ENCODE results near the gene SSH2. TPM values are rescaled to one million over a fixed set of nuclear protein-coding genes. Genes with fewer than 3 reads are reported as not detected.

SSH2 gene
- total and polyA plus RNA-seq, 5 experiments from 2014 or later: 27.1 to 73.9 (median 32.6) TPM

- POLR2A ChIA-PET: interaction anchor here (1.1 to 1.3 kb wide), 2 partner anchors 30 to 54 kb away, joined by 3 to 5 read pairs; partner anchors contain the start of gene ABHD15
- peak overlapping the region in 9 of 10 donors; percentile 31 to 80 (median 62) for H3K4me3 Mint-ChIP-seq
- H3K4me1 Mint-ChIP-seq: peaks cover 19 to 58% (median 56%) of the 10 kb centered on the region in 4 donors
- peaks cover 0 to 2% (median 0%) of the 10 kb centered on the region in 3 donors for H3K36me3 Mint-ChIP-seq
- ATAC-seq: no peak
- H3K9me3 Mint-ChIP-seq: no peaks in the 10 kb centered on the region
- no peak for DNase-seq
- H3K27me3 Mint-ChIP-seq: no peaks in the 10 kb centered on the region
- peak overlapping the region in 2 of 10 donors; percentile 19 to 33 for H3K27ac Mint-ChIP-seq
Observed at GRCh38 chr17:29620779-29621500, 309.1 kb downstream of the SSH2 start.

- ATAC-seq: no peak
- Mint-ChIP-seq H3K27ac (no peak overlapping the region), H3K9me3 (no peaks in the 10 kb centered on the region), H3K4me3 (peak overlapping the region in 2 of 10 donors; percentile 14 to 21), H3K27me3 (no peaks in the 10 kb centered on the region), H3K36me3 (no peaks in the 10 kb centered on the region), H3K4me1 (peaks cover 20 to 60% (median 58%) of the 10 kb centered on the region in 4 donors)
- no peak for DNase-seq
- POLR2A ChIA-PET: interaction anchor here (1.3 kb wide), 1 partner anchor 29 kb away, joined by 3 read pairs; no protein-coding TSS in a partner anchor
Observed at GRCh38 chr17:29620271-29620670, 309.8 kb downstream of the SSH2 start.

GRCh38 chr17:29619251-29619650 is 310.8 kb downstream of the SSH2 start:
- no peak overlapping the region for H3K27ac Mint-ChIP-seq
- no peak for ATAC-seq
- peaks cover 23 to 62% (median 58%) of the 10 kb centered on the region in 4 donors for H3K4me1 Mint-ChIP-seq
- no peaks in the 10 kb centered on the region for H3K9me3 Mint-ChIP-seq
- H3K36me3 Mint-ChIP-seq: no peaks in the 10 kb centered on the region
- no peaks in the 10 kb centered on the region for H3K27me3 Mint-ChIP-seq
- no peak for DNase-seq
- no peak overlapping the region for H3K4me3 Mint-ChIP-seq
- POLR2A ChIA-PET: no interaction called here

- H3K36me3 Mint-ChIP-seq: no peaks in the 10 kb centered on the region
- ATAC-seq: no peak
- H3K4me1 Mint-ChIP-seq: peaks cover 23 to 59% (median 54%) of the 10 kb centered on the region in 4 donors
- no peaks in the 10 kb centered on the region for H3K27me3 Mint-ChIP-seq
- DNase-seq: no peak
- POLR2A ChIA-PET: interaction anchor here (0.5 to 5.9 kb wide), 10 partner anchors 10 to 1695 kb away, joined by 3 to 79 read pairs (median 20); partner anchors contain the start of genes ABHD15, ANKRD13B, EVI2B and GIT1
- H3K4me3 Mint-ChIP-seq: peak overlapping the region in 9 of 10 donors; percentile 12 to 88 (median 32)
- H3K9me3 Mint-ChIP-seq: no peaks in the 10 kb centered on the region
- H3K27ac Mint-ChIP-seq: peak overlapping the region in 1 of 10 donors; percentile 13
Observed at GRCh38 chr17:29618272-29619065, 311.6 kb downstream of the SSH2 start.

GRCh38 chr17:29617481-29618271 is 312.4 kb downstream of the SSH2 start:
- H3K36me3 Mint-ChIP-seq: no peaks in the 10 kb centered on the region
- peak overlapping the region in 9 of 10 donors; percentile 35 to 86 (median 57) for H3K27ac Mint-ChIP-seq
- POLR2A ChIA-PET: interaction anchor here (0.5 to 5.9 kb wide), 20 partner anchors 7 to 1696 kb away, joined by 3 to 79 read pairs (median 6); partner anchors contain the start of genes ABHD15, ANKRD13B, EVI2B and GIT1
- ATAC-seq: peak; percentile 41 to 55
- H3K4me3 Mint-ChIP-seq: peak overlapping the region; percentile 81 to 95 (median 90)
- DNase-seq: peak; percentile 78 to 90 (median 84)
- H3K9me3 Mint-ChIP-seq: no peaks in the 10 kb centered on the region
- H3K27me3 Mint-ChIP-seq: no peaks in the 10 kb centered on the region
- peaks cover 18 to 52% (median 47%) of the 10 kb centered on the region in 4 donors for H3K4me1 Mint-ChIP-seq

- peak; percentile 59 to 71 for ATAC-seq
- peak overlapping the region in 9 of 10 donors; percentile 8 to 86 (median 73) for H3K27ac Mint-ChIP-seq
- no peaks in the 10 kb centered on the region for H3K9me3 Mint-ChIP-seq
- H3K4me1 Mint-ChIP-seq: peaks cover 17 to 50% (median 43%) of the 10 kb centered on the region in 4 donors
- H3K4me3 Mint-ChIP-seq: peak overlapping the region; percentile 81 to 95 (median 90)
- H3K27me3 Mint-ChIP-seq: no peaks in the 10 kb centered on the region
- POLR2A ChIA-PET: interaction anchor here (0.7 to 5.9 kb wide), 19 partner anchors 8 to 889 kb away, joined by 3 to 79 read pairs (median 6); partner anchors contain the start of genes ABHD15, ANKRD13B, GIT1 and NEK8
- peak; percentile 77 to 92 (median 84) for DNase-seq
- H3K36me3 Mint-ChIP-seq: no peaks in the 10 kb centered on the region
Observed at GRCh38 chr17:29617125-29617480, 312.9 kb downstream of the SSH2 start.

- H3K27me3 Mint-ChIP-seq: no peaks in the 10 kb centered on the region
- POLR2A ChIA-PET: interaction anchor here (1.1 to 5.9 kb wide), 16 partner anchors 8 to 322 kb away, joined by 3 to 79 read pairs (median 8); partner anchors contain the start of genes ABHD15, ANKRD13B, GIT1 and NUFIP2
- DNase-seq: peak in 1 of 10 donors; percentile 30
- peak overlapping the region; percentile 81 to 95 (median 90) for H3K4me3 Mint-ChIP-seq
- H3K9me3 Mint-ChIP-seq: no peaks in the 10 kb centered on the region
- peaks cover 14 to 46% (median 39%) of the 10 kb centered on the region in 4 donors for H3K4me1 Mint-ChIP-seq
- H3K27ac Mint-ChIP-seq: peak overlapping the region in 6 of 10 donors; percentile 8 to 86 (median 52)
- H3K36me3 Mint-ChIP-seq: no peaks in the 10 kb centered on the region
- no peak for ATAC-seq
Observed at GRCh38 chr17:29616300-29617048, 313.6 kb downstream of the SSH2 start.

- Mint-ChIP-seq H3K4me3 (peak overlapping the region; percentile 81 to 95 (median 90)), H3K4me1 (peaks cover 14 to 42% (median 37%) of the 10 kb centered on the region in 4 donors), H3K27ac (peak overlapping the region; percentile 48 to 96 (median 92)), H3K27me3 (no peaks in the 10 kb centered on the region), H3K9me3 (no peaks in the 10 kb centered on the region), H3K36me3 (no peaks in the 10 kb centered on the region)
- DNase-seq: peak; percentile 70 to 89 (median 84)
- ATAC-seq: peak; percentile 54 to 58
- POLR2A ChIA-PET: interaction anchor here (0.6 to 5.9 kb wide), 19 partner anchors 9 to 324 kb away, joined by 3 to 79 read pairs (median 4); partner anchors contain the start of genes ABHD15, ANKRD13B, GIT1 and SSH2
Observed at GRCh38 chr17:29615492-29616299, 314.3 kb downstream of the SSH2 start.

GRCh38 chr17:29615048-29615385 is 315.0 kb downstream of the SSH2 start:
- H3K4me1 Mint-ChIP-seq: peaks cover 14 to 42% (median 37%) of the 10 kb centered on the region in 4 donors
- ATAC-seq (peak; percentile 59 to 63), DNase-seq (peak; percentile 38 to 88 (median 76))
- no peaks in the 10 kb centered on the region for H3K9me3 Mint-ChIP-seq
- H3K4me3 Mint-ChIP-seq: peak overlapping the region; percentile 81 to 95 (median 90)
- no peaks in the 10 kb centered on the region for H3K27me3 Mint-ChIP-seq
- H3K36me3 Mint-ChIP-seq: no peaks in the 10 kb centered on the region
- H3K27ac Mint-ChIP-seq: peak overlapping the region; percentile 51 to 96 (median 92)
- POLR2A ChIA-PET: interaction anchor here (0.6 to 5.9 kb wide), 16 partner anchors 10 to 323 kb away, joined by 3 to 79 read pairs (median 4); partner anchors contain the start of genes ABHD15, ANKRD13B, GIT1 and TP53I13

- Mint-ChIP-seq H3K36me3 (no peaks in the 10 kb centered on the region), H3K4me1 (peaks cover 14 to 42% (median 37%) of the 10 kb centered on the region in 4 donors), H3K4me3 (peak overlapping the region; percentile 81 to 95 (median 90)), H3K9me3 (no peaks in the 10 kb centered on the region), H3K27ac (peak overlapping the region; percentile 51 to 96 (median 92)), H3K27me3 (no peaks in the 10 kb centered on the region)
- POLR2A ChIA-PET: interaction anchor here (1.3 to 5.9 kb wide), 11 partner anchors 10 to 163 kb away, joined by 3 to 79 read pairs (median 20); partner anchors contain the start of genes ABHD15, ANKRD13B, GIT1 and TP53I13
- DNase-seq: no peak
- ATAC-seq: no peak
Observed at GRCh38 chr17:29614349-29615047, 315.5 kb downstream of the SSH2 start.

All from naive thymus-derived CD8-positive, alpha-beta T cell (primary cell).